GM12878 (cell line): Measurements from ENCODE around the gene DDX54. TPM values are rescaled to one million over a fixed set of nuclear protein-coding genes. Genes with fewer than 3 reads are reported as not detected.

Source experiments
- ATAC-seq: fragments of 200-7000 bp; cut with Tn5 transposase; 3 replicates; pipeline ENCODE4 v1.9.1; 2020; ENCODE audit warnings: mild to moderate bottlenecking, moderate library complexity
- BruUV-seq: library from RNA; stranded (reverse); fragments of 400-500 nt; replicated peaks from 2 replicates; lab custom pipeline; 2021; lab: Mats Ljungman, UMichigan
- CTCF ChIA-PET: fragments of 300-600 bp; sonication (Branson Sonifier 250); formaldehyde crosslinking; extraction: SDS; loops from one replicate; lab custom pipeline; 2021; ENCODE audit warnings: inconsistent platforms; lab: Yijun Ruan, JAX
- POLR2A ChIA-PET: fragments of 350-600 bp; formaldehyde crosslinking; extraction: SDS; loops from one replicate; lab custom pipeline; 2021; ENCODE audit warnings: inconsistent platforms; lab: Charles Lee
- RAD21 ChIA-PET: fragments of 300-600 bp; sonication (Branson Sonifier 250); formaldehyde crosslinking; loops from one replicate; lab custom pipeline; 2023; ENCODE audit warnings: antibody characterized with exemption; ENCODE audit not compliant: unreplicated experiment; lab: Charles Lee
- SMC1A ChIA-PET: fragments of 300-600 bp; sonication (Branson Sonifier 250); formaldehyde crosslinking; loops from one replicate; lab custom pipeline; 2023; ENCODE audit not compliant: unreplicated experiment, uncharacterized antibody; lab: Charles Lee
- DNase-seq: peaks from one replicate; pipeline ENCODE4 v3.0.0-alpha.2; 2011; ENCODE audit warnings: low read depth, low spot score
- FAIRE-seq: peaks from 3 replicates; lab custom pipeline; 2011; peaks lifted over from hg19 to GRCh38; lab: Jason Lieb, UNC
- H2AFZ ChIP-seq: 2 replicates; pipeline ENCODE4 v1.6.0; 2011; ENCODE audit warnings: low read depth, low read length, control low read depth; ENCODE audit not compliant: control insufficient read depth
- H3K27ac ChIP-seq: 2 replicates; pipeline ENCODE4 v1.5.1; 2011; ENCODE audit warnings: control low read depth; ENCODE audit not compliant: control insufficient read depth, insufficient read depth
- H3K27me3 ChIP-seq, 2 experiments: replicated peaks in 1 of 2; 2 replicates each; pipeline versions ENCODE4 v1.6.0 to v1.6.1; 2011; ENCODE audit warnings: low read length in 1 of 2; ENCODE audit not compliant: control insufficient read depth in 2 of 2, insufficient read depth in 2 of 2
- H3K36me3 ChIP-seq, 2 experiments: 2 replicates each; pipeline ENCODE4 v1.5.1; 2011; ENCODE audit warnings: low read length in 1 of 2; ENCODE audit not compliant: control insufficient read depth in 2 of 2, insufficient read depth in 2 of 2
- H3K4me1 ChIP-seq: 2 replicates; pipeline ENCODE4 v1.6.1; 2011; ENCODE audit warnings: mild to moderate bottlenecking, low read length, moderate library complexity, mixed read lengths; ENCODE audit not compliant: control insufficient read depth, insufficient read depth
- H3K4me2 ChIP-seq: 2 replicates; pipeline ENCODE4 v1.6.0; 2011; ENCODE audit warnings: control low read depth; ENCODE audit not compliant: control insufficient read depth, insufficient read depth
- H3K4me3 ChIP-seq: fragments of 200-600 bp; sonication (generic); 2 replicates; pipeline ENCODE4 v1.5.1; 2016
- H3K79me2 ChIP-seq: 2 replicates; pipeline ENCODE4 v1.6.0; 2011; ENCODE audit warnings: low read length; ENCODE audit not compliant: control insufficient read depth, insufficient read depth
- H3K9ac ChIP-seq: 2 replicates; pipeline ENCODE4 v1.8.0; 2011; ENCODE audit warnings: low read length, control low read depth, mixed read lengths; ENCODE audit not compliant: control insufficient read depth, insufficient read depth
- H3K9me3 ChIP-seq: replicated peaks from 3 replicates; pipeline ENCODE4 v1.5.1; 2011; ENCODE audit warnings: mild to moderate bottlenecking, low read length; ENCODE audit not compliant: control insufficient read depth, insufficient read depth
- H4K20me1 ChIP-seq: 2 replicates; pipeline ENCODE4 v1.6.0; 2011; ENCODE audit not compliant: control insufficient read depth, insufficient read depth
- ETV6 ChIP-seq, 2 experiments: fragments of 450-650 bp in 1 of 2; IDR thresholded peaks in 1 of 2; conservative IDR thresholded peaks in 1 of 2; 2 replicates each; pipeline ENCODE4 v1.6.1; 2014; ENCODE audit warnings: antibody characterized with exemption in 1 of 2, borderline replicate concordance in 1 of 2, low read depth in 1 of 2, mild to moderate bottlenecking in 1 of 2, moderate library complexity in 1 of 2
- HCFC1 ChIP-seq: fragments of 150-350 bp; IDR thresholded peaks from 2 replicates; pipeline ENCODE4 v1.6.1; 2014; ENCODE audit warnings: low read length
- HDAC6 ChIP-seq: fragments of 200-600 bp; sonication (generic); IDR thresholded peaks from one replicate; pipeline ENCODE4 v1.8.0; 2017; ENCODE audit warnings: antibody characterized with exemption; ENCODE audit not compliant: unreplicated experiment
- HDGF ChIP-seq: fragments of 450-650 bp; IDR thresholded peaks from 2 replicates; pipeline ENCODE4 v1.6.1; 2016; ENCODE audit warnings: antibody characterized with exemption
- JUNB ChIP-seq: IDR thresholded peaks from 2 replicates; pipeline ENCODE4 v1.6.1; 2016; ENCODE audit warnings: antibody characterized with exemption, mild to moderate bottlenecking
- LARP7 ChIP-seq: fragments of 450-650 bp; IDR thresholded peaks from 2 replicates; pipeline ENCODE4 v1.6.1; 2017; ENCODE audit warnings: mild to moderate bottlenecking
- NBN ChIP-seq: fragments of 450-650 bp; IDR thresholded peaks from 2 replicates; pipeline ENCODE4 v1.6.1; 2016
- NR2C1 ChIP-seq: fragments of 450-650 bp; IDR thresholded peaks from 2 replicates; pipeline ENCODE4 v1.6.1; 2017; ENCODE audit warnings: antibody characterized with exemption, mild to moderate bottlenecking, moderate library complexity
- PAX5 ChIP-seq: IDR thresholded peaks from 2 replicates; pipeline ENCODE4 v1.6.1; 2011; ENCODE audit warnings: low read depth, low read length, borderline replicate concordance
- POU2F2 ChIP-seq: IDR thresholded peaks from 3 replicates; pipeline ENCODE4 v1.6.1; 2011; ENCODE audit warnings: low read depth, mild to moderate bottlenecking, low read length, borderline replicate concordance
- SMARCA5 ChIP-seq: fragments of 450-650 bp; IDR thresholded peaks from 2 replicates; pipeline ENCODE4 v1.6.1; 2017; ENCODE audit warnings: mild to moderate bottlenecking
- SP1 ChIP-seq: IDR thresholded peaks from one replicate; pipeline ENCODE4 v1.6.1; 2011; ENCODE audit warnings: low read depth, low read length
- ZNF207 ChIP-seq: fragments of 450-650 bp; IDR thresholded peaks from 2 replicates; pipeline ENCODE4 v1.6.1; 2014; ENCODE audit warnings: antibody characterized with exemption, mild to moderate bottlenecking, borderline replicate concordance
- WGBS: methylation state at CpG from one replicate; pipeline ENCODE4 v1.1.6; 2016; ENCODE audit warnings: low lambda C conversion rate; ENCODE audit not compliant: insufficient replicate concordance, insufficient coverage; ENCODE audit errors: missing lambda C conversion rate; 5-methylcytosine and 5-hydroxymethylcytosine counted together
- in situ Hi-C: fragments of 300-500 bp; cut with MboI; formaldehyde crosslinking; loops from 9 replicates; pipeline ENCODE4 v1.14.3; 2018; ENCODE audit warnings: mixed read lengths
- intact Hi-C: fragments of 100-400 bp; cut with micrococcal nuclease; formaldehyde crosslinking; loops from one replicate; pipeline ENCODE4 v1.14.2; 2022; ENCODE audit not compliant: unreplicated experiment
- polyA plus RNA-seq, 11 experiments: library from polyadenylated mRNA; depleted of rRNA in 4 of 11; unstranded in 6 of 11; stranded (reverse) in 5 of 11; fragments of >200 nt; fragmentation: Nextera tagmentation in 4 of 11; fragmentation: Illumina TruSeq in 1 of 11; extraction: Ambion mirVana in 4 of 11; extraction: Trizol in 1 of 11; gene quantifications; 1 replicate in 1 of 11; 2 replicates in 10 of 11; pipeline versions ENCODE4 v1.2.1 to v1.2.3, GENCODE V29; 2011 to 2016; ENCODE audit warnings: inconsistent platforms in 2 of 11, missing spikeins in 2 of 11, low read depth in 1 of 11
- total RNA-seq, 4 experiments: library from RNA; depleted of rRNA in 3 of 4; stranded (reverse); fragments of >200 nt in 3 of 4; fragmentation: Illumina TruSeq in 1 of 4; extraction: Trizol in 1 of 4; gene quantifications; 2 replicates each; pipeline versions ENCODE4 v1.2.1 to v1.2.3, GENCODE V29; 2013 to 2021
- TF ChIP-seq, protein P1 (sequence below): fragments of 450-650 bp; formaldehyde crosslinking; IDR thresholded peaks from 2 replicates; pipeline ENCODE4 v1.4.0; 2022; ENCODE audit warnings: mild to moderate bottlenecking, moderate library complexity
- TF ChIP-seq, protein P2 (sequence below), 3 experiments: IDR thresholded peaks in 2 of 3; conservative IDR thresholded peaks in 1 of 3; 2 replicates each; pipeline ENCODE4 v1.5.1; 2011; ENCODE audit warnings: low read depth in 3 of 3, low read length in 3 of 3, mild to moderate bottlenecking in 3 of 3, control low read depth in 2 of 3, moderate library complexity in 2 of 3, inconsistent platforms in 1 of 3, mixed read lengths in 1 of 3; ENCODE audit not compliant: control insufficient read depth in 2 of 3, insufficient read depth in 1 of 3; ENCODE audit errors: extremely low read depth in 1 of 3
- TF ChIP-seq, protein P3 (sequence below): fragments of 450-650 bp; IDR thresholded peaks from 2 replicates; pipeline ENCODE4 v1.6.1; 2016; ENCODE audit warnings: mild to moderate bottlenecking

The DDX54 gene
- total and polyA plus RNA-seq, 10 of the 15 experiments (the other 5 are each of a cell fraction or from before 2014, with no cell fraction given) = 1.9 to 115 (median 56.3) TPM

DNA sequence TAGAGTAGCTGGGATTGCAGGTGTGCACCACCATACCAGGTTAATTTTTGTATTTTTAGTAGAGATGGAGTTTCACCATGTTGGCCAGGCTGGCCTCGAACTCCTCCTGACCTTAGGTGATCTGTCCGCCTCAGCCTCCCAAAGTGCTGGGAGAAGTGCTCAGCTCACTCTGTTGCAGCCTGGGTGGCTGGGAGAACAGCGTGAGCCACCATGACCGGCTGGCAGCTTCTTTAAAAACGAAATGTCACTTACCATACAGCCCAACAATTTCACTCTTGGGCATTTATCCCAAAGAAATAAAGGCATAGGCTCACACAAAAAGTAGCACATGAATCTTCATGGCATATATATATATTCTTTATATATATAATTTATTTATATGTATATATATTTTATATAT lies 40.5 kb downstream of the DDX54 start (continued):
- TF ChIP-seq POU2F2 (no peak), HCFC1 (no peak), SP1 (no peak), ZNF207 (no peak), HDAC6 (no peak), PAX5 (no peak), NR2C1 (no peak)

DNA sequence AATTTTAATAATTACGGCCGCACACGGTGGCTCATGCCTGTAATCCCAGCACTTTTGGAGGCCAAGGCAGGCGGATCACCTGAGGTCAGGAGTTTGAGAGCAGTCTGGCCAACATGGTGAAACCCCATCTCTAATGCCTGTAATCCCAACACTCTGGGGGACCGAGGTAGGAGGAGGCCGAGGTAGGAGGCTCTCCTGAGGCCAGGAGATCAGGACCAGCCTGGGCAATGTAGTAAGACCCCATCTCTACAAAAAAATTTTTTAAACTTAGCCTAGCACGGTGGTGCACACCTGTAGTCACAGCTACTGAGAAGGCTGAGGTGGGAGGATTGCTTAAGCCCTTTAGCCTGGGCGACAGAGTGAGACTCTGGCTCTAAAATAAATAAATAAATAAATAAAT lies 41.3 kb downstream of the DDX54 start:
- Histone ChIP-seq H3K36me3 (no peaks in the 10 kb centered on the region), H4K20me1 (no peaks in the 10 kb centered on the region), H3K4me2 (no peak overlapping the region), H3K79me2 (no peaks in the 10 kb centered on the region), H3K27ac (no peak overlapping the region), H3K27me3 (no peaks in the 10 kb centered on the region), H3K9ac (no peak overlapping the region), H3K9me3 (no peaks in the 10 kb centered on the region), H2AFZ (no peak overlapping the region), H3K4me1 (no peaks in the 10 kb centered on the region; the same call in 1 of the 2 replicates), H3K4me3 (no peak overlapping the region)
- WGBS = 57% methylated on average over 8 of the region's 8 CpGs
- ChIA-PET POLR2A (no interaction called here), RAD21 (no interaction called here), CTCF (interaction anchor here (2.0 kb wide), 1 partner anchor 29 kb away, joined by 10 read pairs; no protein-coding TSS in a partner anchor), SMC1A (interaction anchor here (1.2 kb wide), 1 partner anchor 10 kb away, joined by 4 read pairs; no protein-coding TSS in a partner anchor)
- no TSS peak for BruUV-seq
- ATAC-seq (no peak), FAIRE-seq (no peak), DNase-seq (no peak)
- TF ChIP-seq JUNB = no peak
- TF ChIP-seq, protein P1, sequence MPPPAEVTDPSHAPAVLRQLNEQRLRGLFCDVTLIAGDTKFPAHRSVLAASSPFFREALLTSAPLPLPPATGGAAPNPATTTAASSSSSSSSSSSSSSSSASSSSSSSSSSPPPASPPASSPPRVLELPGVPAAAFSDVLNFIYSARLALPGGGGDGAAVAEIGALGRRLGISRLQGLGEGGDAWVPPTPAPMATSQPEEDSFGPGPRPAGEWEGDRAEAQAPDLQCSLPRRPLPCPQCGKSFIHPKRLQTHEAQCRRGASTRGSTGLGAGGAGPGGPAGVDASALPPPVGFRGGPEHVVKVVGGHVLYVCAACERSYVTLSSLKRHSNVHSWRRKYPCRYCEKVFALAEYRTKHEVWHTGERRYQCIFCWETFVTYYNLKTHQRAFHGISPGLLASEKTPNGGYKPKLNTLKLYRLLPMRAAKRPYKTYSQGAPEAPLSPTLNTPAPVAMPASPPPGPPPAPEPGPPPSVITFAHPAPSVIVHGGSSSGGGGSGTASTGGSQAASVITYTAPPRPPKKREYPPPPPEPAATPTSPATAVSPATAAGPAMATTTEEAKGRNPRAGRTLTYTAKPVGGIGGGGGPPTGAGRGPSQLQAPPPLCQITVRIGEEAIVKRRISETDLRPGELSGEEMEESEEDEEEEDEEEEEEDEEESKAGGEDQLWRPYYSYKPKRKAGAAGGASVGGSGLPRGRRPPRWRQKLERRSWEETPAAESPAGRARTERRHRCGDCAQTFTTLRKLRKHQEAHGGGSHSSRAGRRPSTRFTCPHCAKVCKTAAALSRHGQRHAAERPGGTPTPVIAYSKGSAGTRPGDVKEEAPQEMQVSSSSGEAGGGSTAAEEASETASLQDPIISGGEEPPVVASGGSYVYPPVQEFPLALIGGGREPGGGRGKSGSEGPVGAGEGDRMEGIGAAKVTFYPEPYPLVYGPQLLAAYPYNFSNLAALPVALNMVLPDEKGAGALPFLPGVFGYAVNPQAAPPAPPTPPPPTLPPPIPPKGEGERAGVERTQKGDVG = no peak
- TF ChIP-seq, protein P2, sequence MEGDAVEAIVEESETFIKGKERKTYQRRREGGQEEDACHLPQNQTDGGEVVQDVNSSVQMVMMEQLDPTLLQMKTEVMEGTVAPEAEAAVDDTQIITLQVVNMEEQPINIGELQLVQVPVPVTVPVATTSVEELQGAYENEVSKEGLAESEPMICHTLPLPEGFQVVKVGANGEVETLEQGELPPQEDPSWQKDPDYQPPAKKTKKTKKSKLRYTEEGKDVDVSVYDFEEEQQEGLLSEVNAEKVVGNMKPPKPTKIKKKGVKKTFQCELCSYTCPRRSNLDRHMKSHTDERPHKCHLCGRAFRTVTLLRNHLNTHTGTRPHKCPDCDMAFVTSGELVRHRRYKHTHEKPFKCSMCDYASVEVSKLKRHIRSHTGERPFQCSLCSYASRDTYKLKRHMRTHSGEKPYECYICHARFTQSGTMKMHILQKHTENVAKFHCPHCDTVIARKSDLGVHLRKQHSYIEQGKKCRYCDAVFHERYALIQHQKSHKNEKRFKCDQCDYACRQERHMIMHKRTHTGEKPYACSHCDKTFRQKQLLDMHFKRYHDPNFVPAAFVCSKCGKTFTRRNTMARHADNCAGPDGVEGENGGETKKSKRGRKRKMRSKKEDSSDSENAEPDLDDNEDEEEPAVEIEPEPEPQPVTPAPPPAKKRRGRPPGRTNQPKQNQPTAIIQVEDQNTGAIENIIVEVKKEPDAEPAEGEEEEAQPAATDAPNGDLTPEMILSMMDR (IDR thresholded peaks at IDR 0.05 in 2 of 3, conservative IDR thresholded peaks at IDR 0.05 in 1 of 3; ENCODE audit: control insufficient read depth in 2 of 3, extremely low read depth in 1 of 3, insufficient read depth in 1 of 3, low read depth in 3 of 3, low read length in 3 of 3) = no peak
- TF ChIP-seq HDGF = no peak
- no peak for TF ChIP-seq ETV6 (conservative IDR thresholded peaks at IDR 0.05 in 1 of 2, IDR thresholded peaks at IDR 0.05 in 1 of 2; ENCODE audit: borderline replicate concordance in 1 of 2, low read depth in 1 of 2)
- no peak for TF ChIP-seq LARP7
- TF ChIP-seq SMARCA5 = no peak
- TF ChIP-seq, protein P3, sequence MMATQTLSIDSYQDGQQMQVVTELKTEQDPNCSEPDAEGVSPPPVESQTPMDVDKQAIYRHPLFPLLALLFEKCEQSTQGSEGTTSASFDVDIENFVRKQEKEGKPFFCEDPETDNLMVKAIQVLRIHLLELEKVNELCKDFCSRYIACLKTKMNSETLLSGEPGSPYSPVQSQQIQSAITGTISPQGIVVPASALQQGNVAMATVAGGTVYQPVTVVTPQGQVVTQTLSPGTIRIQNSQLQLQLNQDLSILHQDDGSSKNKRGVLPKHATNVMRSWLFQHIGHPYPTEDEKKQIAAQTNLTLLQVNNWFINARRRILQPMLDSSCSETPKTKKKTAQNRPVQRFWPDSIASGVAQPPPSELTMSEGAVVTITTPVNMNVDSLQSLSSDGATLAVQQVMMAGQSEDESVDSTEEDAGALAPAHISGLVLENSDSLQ = no peak
- TF ChIP-seq NBN = no peak
- in situ Hi-C loops (no loop called here), intact Hi-C loops (no loop called here)
